ENCODE results near the gene METTL26. TPM values are rescaled to one million over a fixed set of nuclear protein-coding genes. Genes with fewer than 3 reads are reported as not detected.

METTL26 gene
- total RNA-seq, 2 donors from 2014 or later = 76.8 to 115 TPM

GRCh38 chr16:679814-680624, 43.9 kb upstream of the METTL26 start, which contains the start of gene STUB1:
STUB1 (plus strand) TSS chr16:680410; CDS start chr16:680526, 116 bp downstream.
- 0% methylated on average over 3 to 76 of the region's 91 CpGs for WGBS, 2 donors
- ATAC-seq (peak; percentile 64), DNase-seq (peak; percentile 86 to 90 (median 87))
- Histone ChIP-seq H3K4me1 (peaks cover 59% of the 10 kb centered on the region), H3K9me3 (no peaks in the 10 kb centered on the region), H3K27me3 (no peaks in the 10 kb centered on the region), H3K36me3 (replicated peaks in 1 of 2; ENCODE audit: insufficient read depth in 1 of 2, low read depth in 2 of 2) (peaks cover 7 to 12% of the 10 kb centered on the region in 2 donors), H3K27ac (peak within 1 kb of the TSS; percentile 86 to 95 (median 92)), H3K4me3 (peak within 1 kb of the TSS; percentile 0 to 29)
- TF ChIP-seq POLR2A (IDR thresholded peaks at IDR 0.05) = peak; percentile 35 to 57 (median 41)
- TF ChIP-seq CTCF (IDR thresholded peaks at IDR 0.05) = no peak
- intact Hi-C loops (cut with DNase I) = no loop called here

- intact Hi-C loops (cut with DNase I) = no loop called here
- peak; percentile 77 to 87 (median 86) for DNase-seq
- 28 to 65% methylated on average over 4 to 49 of the region's 52 CpGs for WGBS, 2 donors
- H3K4me1 ChIP-seq = peaks cover 65% of the 10 kb centered on the region
- ATAC-seq = peak; percentile 41
- peak overlapping the region; percentile 86 to 95 (median 92) for H3K27ac ChIP-seq
- no peak overlapping the region for H3K4me3 ChIP-seq
- H3K27me3 ChIP-seq = no peaks in the 10 kb centered on the region
- no peaks in the 10 kb centered on the region for H3K9me3 ChIP-seq
- TF ChIP-seq POLR2A (IDR thresholded peaks at IDR 0.05) (peak in 2 of 3 donors; percentile 39 to 45), CTCF (IDR thresholded peaks at IDR 0.05) (no peak)
- H3K36me3 ChIP-seq (replicated peaks in 1 of 2; ENCODE audit: insufficient read depth in 1 of 2, low read depth in 2 of 2) = peaks cover 7 to 12% of the 10 kb centered on the region in 2 donors
Observed at GRCh38 chr16:678858-679813, 43.0 kb upstream of the METTL26 start.

GRCh38 chr16:678209-678857, 42.2 kb upstream of the METTL26 start:
- DNase-seq = no peak
- Histone ChIP-seq H3K27me3 (no peaks in the 10 kb centered on the region), H3K4me3 (no peak overlapping the region), H3K9me3 (no peaks in the 10 kb centered on the region), H3K27ac (peak overlapping the region in 1 of 4 donors; percentile 90), H3K4me1 (peaks cover 60% of the 10 kb centered on the region), H3K36me3 (replicated peaks in 1 of 2; ENCODE audit: insufficient read depth in 1 of 2, low read depth in 2 of 2) (peaks cover 7 to 12% of the 10 kb centered on the region in 2 donors)
- intact Hi-C loops (cut with DNase I) = no loop called here
- no peak for TF ChIP-seq POLR2A (IDR thresholded peaks at IDR 0.05)
- TF ChIP-seq CTCF (IDR thresholded peaks at IDR 0.05) = no peak
- WGBS, 2 donors = 69 to 74% methylated on average over 8 to 21 of the region's 21 CpGs
- ATAC-seq = no peak

GRCh38 chr16:677316-678190, 41.4 kb upstream of the METTL26 start:
- Histone ChIP-seq H3K4me3 (no peak overlapping the region), H3K4me1 (peaks cover 52% of the 10 kb centered on the region), H3K27ac (no peak overlapping the region), H3K27me3 (no peaks in the 10 kb centered on the region), H3K9me3 (no peaks in the 10 kb centered on the region), H3K36me3 (replicated peaks in 1 of 2; ENCODE audit: insufficient read depth in 1 of 2, low read depth in 2 of 2) (peaks cover 9 to 11% of the 10 kb centered on the region in 2 donors)
- 69 to 80% methylated on average over 40 to 55 of the region's 57 CpGs for WGBS, 2 donors
- no peak for TF ChIP-seq POLR2A (IDR thresholded peaks at IDR 0.05)
- TF ChIP-seq CTCF (IDR thresholded peaks at IDR 0.05) = no peak
- ATAC-seq = no peak
- intact Hi-C loops (cut with DNase I) = no loop called here
- DNase-seq = no peak

Measured in body of pancreas (tissue), 4 donors.